Loucy (cell line): ENCODE results near the gene AIM2.
A peak's percentile ranks its signal among the peaks of the same experiment; 100 is the strongest.

Source experiments
- CTCF ChIP-seq: fragments of 200-600 bp; sonication (generic); conservative IDR thresholded peaks from 2 replicates; pipeline ENCODE4 v1.5.1; 2014; ENCODE audit warnings: mild to moderate bottlenecking, antibody characterized with exemption, low read length
- EZH2phosphoT487 ChIP-seq: fragments of 200-600 bp; IDR thresholded peaks from 2 replicates; pipeline ENCODE4 v1.6.1; 2018; ENCODE audit warnings: antibody characterized with exemption, mild to moderate bottlenecking, moderate library complexity, borderline replicate concordance

GRCh38 chr1:159055181-159055641 lies 21.4 kb downstream of the AIM2 start:
- TF ChIP-seq CTCF (peak; percentile 26; the same call in 1 of the 2 replicates), EZH2phosphoT487 (no peak)
